IMR-90 (cell line): ENCODE results near the gene CFDP1.

ENCODE experiments used
- CTCF ChIP-seq: conservative IDR thresholded peaks from 2 replicates; pipeline ENCODE4 v1.5.1; 2012; ENCODE audit warnings: mild to moderate bottlenecking, low read depth, low read length, improper control_type of control experiment
- MAFK ChIP-seq: IDR thresholded peaks from 2 replicates; pipeline ENCODE4 v1.6.1; 2012; ENCODE audit warnings: low read depth, low read length, improper control_type of control experiment
- NFE2L2 ChIP-seq: fragments of 150-350 bp; IDR thresholded peaks from 2 replicates; pipeline ENCODE4 v1.6.1; 2016; ENCODE audit warnings: low read depth, mild to moderate bottlenecking, low read length
- POLR2A ChIP-seq: IDR thresholded peaks from 2 replicates; pipeline ENCODE4 v1.6.1; 2012; ENCODE audit warnings: mild to moderate bottlenecking, low read depth, low read length
- RCOR1 ChIP-seq: IDR thresholded peaks from 2 replicates; pipeline ENCODE4 v1.6.1; 2012; ENCODE audit warnings: mild to moderate bottlenecking, low read length, improper control_type of control experiment; ENCODE audit not compliant: insufficient replicate concordance

DNA sequence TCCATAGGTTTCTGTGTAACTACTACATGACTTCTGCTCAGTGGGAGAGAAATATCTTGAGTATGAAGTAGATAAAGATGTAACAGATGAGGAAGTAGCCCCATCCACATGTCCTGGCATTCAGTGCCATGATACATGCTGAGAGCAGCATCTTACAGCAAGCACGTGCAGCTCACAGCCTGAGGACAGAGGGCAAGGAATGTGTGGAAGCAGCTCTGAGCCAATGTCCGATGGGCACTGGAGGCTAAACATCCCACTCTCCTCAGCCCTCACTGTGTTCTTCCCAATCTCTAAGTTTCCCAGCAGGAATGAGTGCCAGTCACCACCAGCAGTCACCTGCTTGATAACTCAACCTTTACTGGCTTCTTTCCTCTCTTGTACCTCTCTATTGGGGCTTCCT lies 40.4 kb downstream of the CFDP1 start:
- TF ChIP-seq CTCF (no peak), RCOR1 (no peak), POLR2A (no peak), NFE2L2 (no peak), MAFK (no peak)
